ENCODE measurements around the gene ZNF524. TPM values are rescaled to one million over a fixed set of nuclear protein-coding genes. Genes with fewer than 3 reads are reported as not detected.
"Not testable (repeated sequence)": the region's sequence is repeated elsewhere in the genome, so short reads cannot be mapped to it uniquely, and the experiment has no call there.

ZNF524 gene, protein sequence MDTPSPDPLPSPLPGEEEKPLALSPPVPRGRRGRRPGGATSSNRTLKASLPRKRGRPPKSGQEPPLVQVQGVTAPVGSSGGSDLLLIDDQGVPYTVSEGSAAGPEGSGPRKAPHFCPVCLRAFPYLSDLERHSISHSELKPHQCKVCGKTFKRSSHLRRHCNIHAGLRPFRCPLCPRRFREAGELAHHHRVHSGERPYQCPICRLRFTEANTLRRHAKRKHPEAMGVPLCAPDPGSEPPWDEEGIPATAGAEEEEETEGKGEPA
- 21.9 and 29.8 TPM in 2 replicates for total RNA-seq
- 13.9 TPM for polyA plus RNA-seq (2012)

DNA sequence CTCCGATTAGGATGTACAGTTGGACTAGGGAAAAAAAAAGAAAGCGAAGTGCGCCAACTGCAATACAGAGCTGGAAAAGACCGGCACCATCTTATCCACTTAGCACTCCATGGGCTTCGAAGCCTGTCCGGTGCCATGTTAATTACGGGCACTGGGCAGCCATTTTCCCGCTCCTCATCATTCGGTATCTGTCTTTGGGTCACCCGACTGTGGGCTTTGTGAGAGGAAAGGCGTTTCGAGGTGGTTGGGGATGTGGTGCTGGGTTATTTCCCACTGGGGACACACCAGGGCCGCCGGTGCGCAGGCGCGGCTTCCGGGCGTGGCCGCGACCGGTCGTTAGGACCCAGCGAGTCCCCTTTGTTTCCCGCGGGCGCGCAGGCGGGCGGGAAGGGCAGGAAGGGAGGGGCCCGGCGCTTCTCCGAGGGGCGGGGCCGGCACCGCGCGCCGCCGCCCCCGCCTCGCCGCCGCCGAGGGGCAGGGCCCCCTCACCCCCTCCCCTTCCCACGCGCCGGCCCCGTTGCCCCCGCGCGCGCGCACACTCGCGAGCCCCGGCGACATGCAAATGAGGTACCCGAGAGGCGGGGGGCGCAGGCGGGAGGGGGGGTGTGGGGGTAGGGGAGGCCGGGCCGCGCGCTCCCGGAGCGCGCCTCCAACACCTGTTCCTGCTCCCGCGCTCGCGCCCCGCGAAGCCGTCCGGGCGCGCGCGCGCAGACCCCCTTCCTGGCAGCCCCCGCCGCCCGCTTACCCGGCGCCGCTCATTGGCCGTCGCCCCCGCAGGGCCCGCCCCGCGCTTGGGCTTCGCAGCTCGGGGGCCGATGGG is at the start of gene ZNF524:
ZNF524 (plus strand) TSS at position 447 of the 820 bp plus-strand sequence. CDS start 1,825 bp downstream, outside the sequence.
- peak; percentile 94 for DNase-seq (ENCODE audit: low read depth)

DNA sequence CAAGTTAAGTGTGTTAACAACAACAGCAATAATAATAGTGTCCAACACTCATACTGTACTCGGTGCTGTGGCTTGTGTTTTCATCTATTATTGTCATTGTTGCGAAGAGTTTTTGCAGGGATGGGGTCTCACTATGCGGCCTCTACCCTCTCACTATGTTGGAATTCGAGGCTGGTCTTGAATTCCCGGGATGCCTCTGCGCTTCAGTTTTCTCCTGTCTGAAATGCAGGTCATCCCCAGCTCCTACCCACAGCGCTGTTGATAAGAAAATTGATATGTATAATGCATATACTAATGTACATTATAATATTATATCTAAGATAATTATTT is 49.8 kb upstream of the ZNF524 start:
- DNase-seq (ENCODE audit: low read depth), result no peak

DNA sequence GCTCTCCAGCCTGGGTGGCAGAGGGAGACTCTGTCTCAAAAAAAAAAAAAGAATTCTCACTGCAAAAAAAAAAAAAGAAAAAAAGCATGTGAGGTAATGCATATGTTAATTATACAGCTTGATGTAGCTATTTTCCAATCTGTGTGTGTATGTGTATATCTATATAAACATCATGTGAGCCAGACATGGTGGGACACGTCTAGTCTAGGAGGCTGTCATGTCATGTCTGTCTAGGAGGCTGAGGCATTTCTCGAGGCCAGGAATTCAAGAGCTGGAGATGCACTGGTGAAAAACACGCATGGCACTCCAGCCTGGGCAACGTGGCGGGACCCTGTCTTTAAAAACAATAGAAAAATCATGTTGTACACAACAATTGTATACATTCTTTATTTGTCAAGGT is 47.9 kb upstream of the ZNF524 start:
- no peak for DNase-seq (ENCODE audit: low read depth)

DNA sequence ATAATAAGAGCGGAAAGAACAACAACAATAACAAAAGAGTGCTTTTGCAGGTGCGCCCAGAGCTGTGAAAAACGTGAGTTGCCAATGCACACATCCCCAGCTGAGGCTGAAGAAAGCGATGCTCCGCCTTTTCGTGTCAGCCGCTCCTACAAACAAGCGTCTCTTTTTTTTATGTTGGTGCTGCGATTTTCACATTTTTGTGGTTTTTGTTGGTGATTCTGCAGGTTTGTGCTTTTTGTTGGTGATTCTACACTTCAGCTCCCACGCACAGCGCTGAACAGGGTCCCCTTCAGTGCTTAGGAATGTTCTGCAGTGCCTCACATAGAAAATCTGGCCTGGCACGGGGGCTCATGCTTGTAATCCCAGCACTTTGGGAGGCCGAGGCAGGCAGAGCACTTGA is 47.5 kb upstream of the ZNF524 start:
- DNase-seq (ENCODE audit: low read depth), result peak; percentile 54

DNA sequence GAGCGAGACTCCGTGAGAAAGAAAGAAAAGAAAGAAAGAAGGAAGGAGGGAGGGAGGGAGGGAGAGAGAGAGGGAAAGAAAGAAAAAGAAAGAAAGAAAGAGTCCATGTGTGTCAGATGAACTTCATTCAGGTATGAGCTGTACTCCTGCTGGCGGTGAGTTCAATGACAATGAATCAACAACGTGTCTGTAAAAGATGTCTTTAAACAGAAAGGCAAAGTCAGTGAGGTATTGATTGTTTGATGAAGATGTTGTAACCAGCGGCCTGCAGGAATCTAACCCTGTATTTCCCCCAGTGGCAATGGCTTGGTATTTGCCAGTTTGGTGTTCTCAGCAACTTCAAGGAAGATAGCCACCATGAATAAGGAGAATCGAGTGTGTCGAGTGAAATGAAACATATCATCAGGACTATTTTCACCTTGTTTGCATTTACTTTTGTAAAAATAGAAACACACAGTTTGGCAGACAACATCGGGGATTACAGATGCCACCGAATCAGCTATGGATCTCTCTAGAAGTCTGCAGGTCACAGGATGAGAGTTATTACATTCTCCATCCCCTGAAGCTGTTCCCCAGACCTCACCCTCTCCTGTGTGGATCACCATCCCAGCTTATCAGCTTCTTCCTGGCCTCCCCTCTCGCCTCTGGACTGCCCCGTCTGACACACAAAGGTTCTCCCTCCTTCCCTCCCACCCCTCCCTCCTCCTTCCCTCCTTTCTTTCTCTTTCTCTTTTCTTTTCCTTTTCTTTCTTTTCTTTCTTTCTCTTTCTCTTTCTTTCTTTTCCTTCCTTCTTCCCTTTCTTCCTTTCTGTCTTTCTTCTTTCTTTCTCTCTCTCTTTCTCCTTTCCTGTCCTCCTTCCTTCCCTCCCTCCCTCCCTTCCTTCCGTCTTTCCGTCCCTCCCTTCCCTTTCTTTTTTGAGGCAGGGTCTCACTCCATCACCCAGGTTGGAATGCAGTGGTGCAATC is 46.6 kb upstream of the ZNF524 start:
- no peak for DNase-seq (ENCODE audit: low read depth)

DNA sequence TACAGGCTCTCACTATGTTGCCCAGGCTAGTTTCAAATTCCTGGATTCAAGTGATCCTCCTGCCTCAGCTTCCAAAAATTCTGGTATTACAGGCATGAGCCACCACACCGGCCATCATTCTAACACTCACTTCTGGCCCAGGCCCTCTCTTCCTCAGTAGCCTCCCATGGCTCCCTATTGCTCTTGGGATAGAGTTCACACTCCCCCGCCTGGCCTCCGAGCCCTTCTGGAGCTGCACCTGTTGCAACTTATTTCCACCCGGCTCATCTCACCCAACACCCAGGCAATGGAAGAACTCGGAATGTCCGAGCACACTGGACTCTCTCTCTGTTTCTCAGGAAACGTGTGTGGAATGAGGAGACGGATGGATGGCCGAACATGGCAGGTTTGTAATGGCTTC is 45.8 kb upstream of the ZNF524 start:
- no peak for DNase-seq (ENCODE audit: low read depth)

DNA sequence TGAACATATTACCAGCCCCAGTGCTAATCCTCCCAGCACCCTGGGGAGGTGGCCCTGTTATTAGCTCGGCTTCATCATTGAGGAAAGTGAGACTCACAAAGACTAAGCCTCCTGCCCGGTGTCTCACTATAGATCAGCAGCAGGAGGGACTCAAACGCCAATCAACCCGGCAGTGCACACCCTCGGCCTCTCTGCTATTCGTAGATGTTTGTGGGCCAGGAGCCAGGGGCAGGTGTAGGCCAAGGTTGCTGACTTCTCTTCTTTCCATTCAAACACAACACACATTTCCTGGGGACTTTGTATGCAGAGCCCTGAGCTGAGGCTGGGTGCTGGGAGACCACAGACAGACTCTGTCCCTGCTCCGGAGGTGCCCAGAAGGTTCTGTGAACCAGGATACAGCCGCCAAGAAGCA is 45.3 kb upstream of the ZNF524 start:
- DNase-seq (ENCODE audit: low read depth), result no peak

DNA sequence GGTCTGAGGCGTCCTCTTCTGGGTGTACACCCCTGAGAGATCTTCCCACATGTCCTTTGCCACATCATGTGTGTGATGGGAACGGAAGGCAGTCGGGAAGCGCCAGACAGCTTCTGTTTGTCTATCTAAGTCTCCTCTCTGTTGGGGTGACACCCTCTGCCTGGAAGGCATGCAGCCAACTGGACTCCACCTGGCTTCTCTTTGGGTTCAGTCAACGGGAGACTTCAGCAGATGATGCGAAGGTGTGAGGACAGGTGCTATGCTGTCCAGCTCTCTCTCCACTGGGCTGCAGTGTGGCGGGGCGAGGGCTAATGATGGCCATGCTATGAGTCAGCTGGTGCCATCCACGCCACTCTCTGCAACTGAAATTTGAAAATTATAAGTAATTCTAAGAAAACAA is 40.4 kb upstream of the ZNF524 start:
- no peak for DNase-seq (ENCODE audit: low read depth)

DNA sequence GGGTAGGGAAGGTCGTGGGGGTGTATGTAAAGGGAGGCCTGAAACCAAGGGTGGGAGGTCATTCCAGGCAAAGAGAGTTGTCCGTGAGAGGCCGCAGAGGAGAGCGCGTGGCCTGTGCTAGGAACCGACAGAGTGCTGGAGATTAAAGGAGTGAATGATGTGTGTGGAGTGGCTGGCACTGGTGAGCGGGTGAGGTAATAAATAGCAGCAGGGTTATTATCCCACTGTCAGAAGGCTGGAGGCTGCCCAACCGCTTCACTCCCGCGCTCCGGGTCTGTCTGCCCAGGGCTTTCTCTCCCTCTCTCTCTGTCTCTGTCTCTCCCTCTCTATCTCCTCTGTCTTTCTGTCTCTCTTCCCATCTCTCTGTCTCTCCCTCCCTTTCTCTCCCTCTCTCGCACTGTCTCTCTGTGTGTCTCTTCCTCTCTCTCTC is 36.8 kb upstream of the ZNF524 start:
- peak; percentile 49 for DNase-seq (ENCODE audit: low read depth)

DNA sequence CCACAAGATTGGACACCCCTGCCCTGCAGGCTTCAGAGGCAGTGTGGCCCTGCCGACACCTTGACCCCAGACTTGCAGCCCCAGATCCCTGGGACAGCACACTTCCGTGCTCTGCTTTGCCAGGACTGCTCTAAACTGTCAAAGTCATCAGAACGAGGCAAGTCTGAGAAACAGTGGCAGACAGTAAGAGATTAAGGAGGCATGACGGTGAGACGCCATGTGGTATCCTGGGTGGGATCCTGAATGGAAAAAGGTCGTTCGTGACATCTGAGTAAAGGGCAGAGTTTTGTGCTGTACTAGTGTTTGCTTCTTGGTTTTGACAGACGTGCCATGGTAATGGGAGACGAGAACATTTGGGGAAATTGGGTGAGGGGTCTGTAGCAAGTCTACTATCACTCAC is 33.3 kb upstream of the ZNF524 start:
- no peak for DNase-seq (ENCODE audit: low read depth)

DNA sequence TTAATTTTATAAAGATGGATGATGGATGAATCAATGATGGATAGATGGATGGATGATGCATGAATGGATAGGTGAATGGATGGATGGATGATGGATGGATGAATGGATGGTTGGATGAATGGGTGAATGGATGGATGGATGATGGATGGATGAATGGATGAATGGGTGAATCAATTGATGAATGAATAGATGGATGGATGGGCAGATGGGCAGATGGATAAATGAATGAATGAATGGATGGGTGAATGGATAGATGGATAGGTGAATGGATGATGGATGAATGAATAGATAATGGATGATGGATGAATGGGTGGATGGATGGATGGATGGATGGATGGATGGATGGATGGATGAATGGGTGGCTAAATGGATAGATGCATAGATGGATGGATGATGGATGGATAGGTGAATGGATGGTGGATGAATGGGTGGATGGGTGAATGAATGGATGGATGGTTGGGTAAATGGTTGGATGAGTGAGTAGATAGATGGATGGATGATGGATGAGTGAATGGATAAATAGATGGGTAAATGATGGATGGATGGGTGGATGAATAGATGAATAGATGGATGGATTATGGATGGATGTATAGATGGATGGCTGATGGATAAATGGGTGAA is 32.3 kb upstream of the ZNF524 start:
- no peak for DNase-seq (ENCODE audit: low read depth)

DNA sequence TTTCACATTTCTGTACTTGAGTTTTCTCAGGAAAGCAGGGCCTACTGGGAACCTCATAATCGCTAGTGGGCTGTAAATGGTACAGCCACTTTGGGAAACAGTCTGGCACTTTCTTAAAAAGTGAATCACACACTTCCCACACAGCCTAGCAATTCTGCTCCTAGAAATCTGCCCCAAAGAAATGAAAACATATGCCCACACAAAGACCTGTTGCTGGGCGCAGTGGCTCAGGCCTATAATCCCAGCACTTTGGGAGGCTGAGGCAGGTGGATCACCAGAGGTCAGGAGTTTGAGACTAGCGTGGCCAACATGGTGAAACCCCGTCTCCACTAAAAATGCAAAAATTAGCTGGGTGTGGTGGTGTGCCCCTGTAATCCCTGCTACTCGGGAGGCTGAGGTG is 30.6 kb upstream of the ZNF524 start:
- DNase-seq (ENCODE audit: low read depth), result not testable (repeated sequence)

DNA sequence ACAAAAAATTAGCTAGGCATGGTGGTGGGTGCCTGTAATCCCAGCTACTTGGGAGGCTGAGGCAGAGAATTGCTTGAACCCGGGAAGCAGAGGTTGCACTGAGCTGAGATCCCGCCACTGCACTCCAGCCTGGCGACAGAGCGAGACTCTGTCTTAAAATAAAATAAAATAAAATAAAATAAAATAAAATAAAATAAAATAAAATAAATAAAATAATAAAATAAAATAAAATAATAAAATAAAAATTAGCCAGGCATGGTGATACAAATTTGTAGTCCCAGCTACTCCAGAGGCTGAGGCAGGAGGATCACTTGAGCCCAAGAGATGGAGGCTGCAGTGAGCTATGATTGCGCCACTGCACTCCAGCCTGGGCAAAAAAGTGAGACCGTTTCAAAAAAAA is 26.2 kb upstream of the ZNF524 start:
- DNase-seq (ENCODE audit: low read depth), result not testable (repeated sequence)

DNA sequence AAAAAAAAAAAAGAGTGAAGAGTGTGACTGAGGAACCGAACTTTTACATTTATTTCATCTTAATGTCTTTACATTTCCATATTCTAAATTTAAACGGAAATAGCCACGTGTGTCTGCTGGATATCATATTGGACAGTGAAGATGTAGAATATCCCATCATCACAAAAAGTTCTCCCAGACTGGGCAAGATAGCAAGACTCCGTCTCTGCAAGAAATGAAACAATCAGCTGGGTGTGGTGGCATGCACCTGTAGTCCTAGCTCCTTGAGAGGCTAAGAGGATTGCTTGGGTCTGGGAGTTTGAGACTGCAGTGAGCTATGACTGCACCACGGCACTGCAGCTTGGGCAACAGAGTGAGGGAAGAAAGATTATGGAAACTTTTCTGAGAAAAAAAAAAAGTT is 23.3 kb upstream of the ZNF524 start:
- DNase-seq (ENCODE audit: low read depth), result no peak

DNA sequence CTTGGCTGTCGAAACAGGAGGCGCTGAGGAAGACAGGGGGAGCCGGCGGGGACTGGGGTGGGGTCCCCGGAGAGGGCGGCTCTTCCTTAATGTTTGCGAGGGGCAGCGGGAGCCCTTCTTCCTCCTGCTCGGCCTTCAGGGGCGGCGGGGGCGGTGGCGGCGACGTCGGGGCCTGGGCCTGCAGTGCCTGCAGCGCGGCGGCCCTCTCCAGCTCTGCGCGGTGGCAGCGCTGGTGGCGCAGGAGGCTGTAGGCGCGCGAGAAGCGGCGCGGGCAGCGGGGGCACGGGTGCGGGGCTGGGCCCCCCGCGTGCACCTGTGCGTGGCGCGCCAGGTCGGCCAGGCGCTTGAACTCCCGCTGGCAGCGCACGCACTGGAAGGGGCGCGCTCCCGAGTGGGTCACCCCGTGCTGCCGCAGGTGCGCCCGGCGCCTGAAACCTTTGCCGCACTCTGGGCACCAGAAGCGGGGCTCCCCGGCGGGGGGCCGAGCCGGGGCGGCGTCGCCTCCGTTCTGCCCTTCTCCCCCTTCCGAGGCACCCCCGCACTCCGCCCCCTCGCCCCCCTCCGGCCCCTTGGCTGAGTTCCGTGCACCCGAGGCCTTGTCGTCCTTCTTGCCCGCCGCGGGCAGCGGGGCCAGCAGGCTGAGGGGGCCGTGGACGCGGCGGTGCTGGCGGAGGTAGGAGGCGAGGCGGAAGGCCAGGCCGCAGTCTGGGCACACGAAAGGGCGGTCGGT is 21.9 kb upstream of the ZNF524 start:
- DNase-seq (ENCODE audit: low read depth), result no peak

DNA sequence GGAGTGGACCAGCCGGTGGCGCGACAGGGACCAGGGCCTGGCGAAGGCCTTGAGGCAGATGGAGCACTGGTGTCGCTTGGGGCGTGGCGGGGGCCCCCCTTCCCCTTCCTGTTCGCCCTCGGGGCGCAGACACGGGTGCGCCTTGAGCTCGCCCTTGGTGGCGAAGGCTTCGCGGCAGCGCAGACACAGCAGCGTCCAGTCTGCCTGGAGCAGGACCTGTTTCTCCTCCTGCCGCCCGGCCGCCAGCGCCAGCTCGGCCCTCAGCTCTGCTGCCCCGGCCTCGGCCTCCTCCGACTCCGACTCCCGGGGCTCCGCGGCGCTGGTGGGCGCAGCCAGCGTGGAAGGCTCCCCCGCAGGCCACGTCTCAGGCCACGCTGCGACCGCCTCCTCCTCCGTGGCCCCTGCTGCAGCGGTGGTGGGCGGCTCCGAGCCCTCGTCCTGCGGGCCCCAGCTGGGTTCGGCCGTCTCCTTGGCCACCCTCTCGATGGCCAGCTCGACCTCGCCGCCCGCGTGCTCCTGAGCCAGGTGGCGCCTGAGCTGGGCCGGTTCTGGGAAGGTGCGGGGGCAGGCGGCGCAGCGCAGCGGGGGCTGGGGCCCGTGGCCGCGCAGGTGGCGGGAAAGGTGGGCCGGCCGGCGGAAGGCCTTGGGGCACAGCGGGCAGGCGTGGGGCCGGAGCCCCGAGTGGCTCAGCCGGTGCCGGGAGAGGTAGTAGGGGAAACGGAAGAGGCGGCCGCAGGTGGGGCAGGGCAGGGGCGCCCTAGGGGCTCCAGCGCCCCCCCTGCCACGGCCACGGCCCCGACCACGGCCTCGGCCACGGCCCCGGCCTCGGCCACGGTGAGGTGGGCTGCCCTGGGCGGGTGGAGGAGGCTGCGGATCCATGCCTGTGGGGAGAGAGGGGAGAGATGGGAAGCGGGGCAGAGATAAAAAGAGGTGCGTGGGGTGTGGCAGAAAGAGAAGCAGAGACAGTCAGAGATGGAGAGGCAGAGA is 21.0 kb upstream of the ZNF524 start:
- no peak for DNase-seq (ENCODE audit: low read depth)

DNA sequence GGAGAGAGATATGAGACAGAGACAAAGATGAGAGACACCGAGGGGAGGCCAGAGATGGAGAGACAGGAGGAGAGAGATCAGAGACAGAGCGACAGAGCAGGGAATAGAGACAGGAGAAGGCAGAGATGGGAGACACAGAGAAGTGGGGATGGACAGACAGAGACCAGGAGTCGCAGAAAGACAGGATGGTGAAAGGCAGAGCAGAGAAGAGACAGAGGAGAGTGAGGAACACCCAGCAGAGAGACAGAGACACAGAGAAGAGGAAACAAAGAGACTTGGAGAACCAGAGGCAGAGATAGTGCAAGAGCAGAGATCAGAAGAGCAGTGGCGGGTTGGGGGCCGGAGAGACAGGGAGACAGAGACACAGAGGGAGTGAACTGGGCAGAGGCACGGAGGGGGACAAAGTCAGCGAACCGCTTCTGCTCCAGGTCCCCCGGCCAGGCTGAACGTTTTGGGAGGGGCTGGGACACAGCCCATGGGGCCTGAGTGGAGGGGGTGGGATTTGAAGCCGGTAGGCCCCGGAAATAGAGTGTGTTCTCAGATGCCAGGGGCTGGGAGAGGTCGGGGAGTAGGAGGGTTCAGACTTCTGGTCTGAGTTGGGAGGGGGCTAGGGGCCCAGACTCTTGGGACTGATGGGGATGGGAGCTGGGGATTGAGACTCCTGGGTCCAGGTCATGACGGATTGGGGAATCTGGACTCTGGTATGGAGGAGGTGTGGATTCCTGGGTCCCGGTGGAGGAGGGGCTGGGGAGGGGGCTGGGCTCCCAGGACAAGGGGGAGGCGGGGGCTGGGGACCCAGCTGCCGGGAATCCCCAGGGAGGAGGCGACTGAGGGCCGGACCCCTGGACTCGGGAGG is 20.1 kb upstream of the ZNF524 start:
- DNase-seq (ENCODE audit: low read depth), result peak; percentile 60

DNA sequence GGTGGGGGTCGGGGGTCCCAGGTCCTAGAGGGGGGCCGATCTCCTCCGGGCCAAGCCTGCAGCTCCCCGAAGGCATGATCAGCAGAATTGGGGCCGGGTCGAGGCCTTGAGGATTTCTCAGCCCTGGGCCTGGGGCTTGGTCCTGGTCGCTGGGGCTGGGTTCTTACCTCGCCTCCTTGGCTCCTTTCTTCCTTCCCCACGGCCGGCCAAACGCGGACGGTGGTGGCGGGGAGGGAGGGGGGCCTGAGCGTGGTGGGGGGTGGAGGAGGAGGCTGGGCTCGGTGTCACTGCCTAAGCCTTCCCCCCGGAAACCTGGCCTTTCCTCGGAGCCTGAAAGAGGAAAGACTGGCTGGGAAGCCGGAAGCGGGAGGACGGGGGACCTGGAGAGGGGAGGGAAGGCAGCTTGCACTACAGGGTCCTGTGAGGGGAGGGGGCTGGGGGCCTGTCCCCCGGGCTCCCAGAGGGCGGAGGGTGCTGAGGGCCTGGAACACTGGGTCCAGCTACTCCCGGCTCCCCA is 19.4 kb upstream of the ZNF524 start, which contains the start of gene ZNF579:
ZNF579 (minus strand) TSS at position 221 of the 517 bp plus-strand sequence. CDS start 1,209 bp downstream, outside the sequence.
- peak; percentile 95 for DNase-seq (ENCODE audit: low read depth)
